Neural cell (in vitro differentiated cells): ENCODE results near the gene KDM4B.

Experiments
- EP300 ChIP-seq: fragments of 450-650 bp; conservative IDR thresholded peaks from 2 replicates; pipeline ENCODE4 v1.6.1; 2014; ENCODE audit warnings: antibody characterized with exemption, mild to moderate bottlenecking, moderate library complexity; ENCODE audit not compliant: poor library complexity, severe bottlenecking
- EZH2 ChIP-seq: fragments of 200-600, 300-800 bp; shearing (Covaris generic), sonication (generic); IDR thresholded peaks from 2 replicates; pipeline ENCODE4 v1.6.1; 2014; ENCODE audit warnings: antibody characterized with exemption, low read length, borderline replicate concordance, mild to moderate bottlenecking; ENCODE audit not compliant: insufficient read depth, poor library complexity, severe bottlenecking
- MXI1 ChIP-seq: fragments of 450-650 bp; conservative IDR thresholded peaks from 2 replicates; pipeline ENCODE4 v1.6.1; 2014; ENCODE audit warnings: antibody characterized with exemption, mild to moderate bottlenecking; ENCODE audit not compliant: poor library complexity, severe bottlenecking
- POLR2AphosphoS5 ChIP-seq: IDR thresholded peaks from 2 replicates; pipeline ENCODE4 v1.6.1; 2012
- RAD21 ChIP-seq: fragments of 450-650 bp; conservative IDR thresholded peaks from 2 replicates; pipeline ENCODE4 v1.6.1; 2014; ENCODE audit warnings: antibody characterized with exemption, mild to moderate bottlenecking, moderate library complexity
- SMC3 ChIP-seq: fragments of 450-650 bp; conservative IDR thresholded peaks from 2 replicates; pipeline ENCODE4 v1.6.1; 2014; ENCODE audit warnings: antibody characterized with exemption, mild to moderate bottlenecking, moderate library complexity; ENCODE audit not compliant: poor library complexity
- TAF1 ChIP-seq: IDR thresholded peaks from 2 replicates; pipeline ENCODE4 v1.6.1; 2012; ENCODE audit warnings: low read depth
- TF ChIP-seq, protein P1 (sequence below): fragments of 450-650 bp; IDR thresholded peaks from 2 replicates; pipeline ENCODE4 v1.5.1; 2014; ENCODE audit warnings: antibody characterized with exemption, mild to moderate bottlenecking, moderate library complexity; ENCODE audit not compliant: poor library complexity, severe bottlenecking

GRCh38 chr19:5156231-5156986 lies 187.5 kb downstream of the KDM4B start:
- no peak for TF ChIP-seq RAD21
- no peak for TF ChIP-seq SMC3
- TF ChIP-seq, protein P1, sequence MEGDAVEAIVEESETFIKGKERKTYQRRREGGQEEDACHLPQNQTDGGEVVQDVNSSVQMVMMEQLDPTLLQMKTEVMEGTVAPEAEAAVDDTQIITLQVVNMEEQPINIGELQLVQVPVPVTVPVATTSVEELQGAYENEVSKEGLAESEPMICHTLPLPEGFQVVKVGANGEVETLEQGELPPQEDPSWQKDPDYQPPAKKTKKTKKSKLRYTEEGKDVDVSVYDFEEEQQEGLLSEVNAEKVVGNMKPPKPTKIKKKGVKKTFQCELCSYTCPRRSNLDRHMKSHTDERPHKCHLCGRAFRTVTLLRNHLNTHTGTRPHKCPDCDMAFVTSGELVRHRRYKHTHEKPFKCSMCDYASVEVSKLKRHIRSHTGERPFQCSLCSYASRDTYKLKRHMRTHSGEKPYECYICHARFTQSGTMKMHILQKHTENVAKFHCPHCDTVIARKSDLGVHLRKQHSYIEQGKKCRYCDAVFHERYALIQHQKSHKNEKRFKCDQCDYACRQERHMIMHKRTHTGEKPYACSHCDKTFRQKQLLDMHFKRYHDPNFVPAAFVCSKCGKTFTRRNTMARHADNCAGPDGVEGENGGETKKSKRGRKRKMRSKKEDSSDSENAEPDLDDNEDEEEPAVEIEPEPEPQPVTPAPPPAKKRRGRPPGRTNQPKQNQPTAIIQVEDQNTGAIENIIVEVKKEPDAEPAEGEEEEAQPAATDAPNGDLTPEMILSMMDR, result no peak
- no peak for TF ChIP-seq EZH2
- no peak for TF ChIP-seq EP300
- TF ChIP-seq POLR2AphosphoS5, result no peak
- no peak for TF ChIP-seq TAF1
- no peak for TF ChIP-seq MXI1
